ENCODE results near the gene ASAP2. TPM values are rescaled to one million over a fixed set of nuclear protein-coding genes. Genes with fewer than 3 reads are reported as not detected.

ASAP2 gene
- total RNA-seq, 1 experiment from 2014 or later, result 12.6 TPM

DNA sequence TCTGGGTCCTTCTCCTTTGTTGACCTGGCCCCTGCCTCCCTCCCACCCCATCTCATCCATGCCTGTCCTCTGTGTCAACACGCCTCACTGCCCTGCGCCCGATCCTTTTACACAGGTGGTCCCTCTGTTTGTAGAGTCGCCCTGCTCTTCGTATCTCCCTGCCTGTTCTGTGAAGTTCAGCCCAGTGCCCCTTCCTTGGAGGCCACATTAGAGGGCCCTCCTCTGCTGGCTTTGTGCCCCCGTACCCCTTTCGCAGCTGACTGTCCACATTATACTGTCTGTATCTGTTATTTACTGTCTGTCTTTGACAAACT is 25.5 kb downstream of the ASAP2 start:
- no peaks in the 10 kb centered on the region; the same call in 1 of the 2 replicates for H3K4me1 ChIP-seq (ENCODE audit: insufficient read depth, low read length)
- no peak overlapping the region for H2BK5ac ChIP-seq (ENCODE audit: insufficient read length, low read length)
- H3K9me3 Mint-ChIP-seq, result no peaks in the 10 kb centered on the region
- H4K20me1 ChIP-seq (ENCODE audit: control insufficient read depth, insufficient read depth, insufficient read length), result no peaks in the 10 kb centered on the region
- no CpG with 5 or more reads among the region's 7 CpGs for WGBS (ENCODE audit: extremely low coverage, insufficient read length, low lambda C conversion rate)
- H2BK120ac ChIP-seq (ENCODE audit: low read depth, low read length, poor library complexity, severe bottlenecking), result no peak overlapping the region
- no peak overlapping the region for H2BK15ac ChIP-seq (ENCODE audit: low read depth, low read length)
- 0 out of 2 replicates have a peak, but pooled peaks cover 2% of the 10 kb centered on the region for H3K79me2 ChIP-seq (ENCODE audit: insufficient read depth, low read length)
- no peak overlapping the region for H4K8ac ChIP-seq (replicated peaks; ENCODE audit: insufficient read length, low read depth, low read length)
- H3K27me3 Mint-ChIP-seq (ENCODE audit: low read depth), result no peaks in the 10 kb centered on the region
- H2BK20ac ChIP-seq (ENCODE audit: low read depth, low read length, poor library complexity, severe bottlenecking), result no peak overlapping the region
- H4K5ac ChIP-seq (ENCODE audit: insufficient read length, low read depth, low read length), result no peak overlapping the region
- no peaks in the 10 kb centered on the region for H3K9me3 ChIP-seq (ENCODE audit: control insufficient read depth, low read depth, low read length)
- no peak overlapping the region for H3K4ac ChIP-seq (ENCODE audit: low read depth, low read length)
- H4K91ac ChIP-seq (ENCODE audit: insufficient read length, low read depth, low read length), result no peak overlapping the region
- H3K18ac ChIP-seq (ENCODE audit: insufficient read length, low read depth, low read length), result no peak overlapping the region
- H3K4me2 ChIP-seq (ENCODE audit: insufficient read depth, insufficient read length, low read length), result no peak overlapping the region
- H2BK12ac ChIP-seq (ENCODE audit: insufficient read length, low read depth, low read length), result no peak overlapping the region
- TF ChIP-seq, protein P1, sequence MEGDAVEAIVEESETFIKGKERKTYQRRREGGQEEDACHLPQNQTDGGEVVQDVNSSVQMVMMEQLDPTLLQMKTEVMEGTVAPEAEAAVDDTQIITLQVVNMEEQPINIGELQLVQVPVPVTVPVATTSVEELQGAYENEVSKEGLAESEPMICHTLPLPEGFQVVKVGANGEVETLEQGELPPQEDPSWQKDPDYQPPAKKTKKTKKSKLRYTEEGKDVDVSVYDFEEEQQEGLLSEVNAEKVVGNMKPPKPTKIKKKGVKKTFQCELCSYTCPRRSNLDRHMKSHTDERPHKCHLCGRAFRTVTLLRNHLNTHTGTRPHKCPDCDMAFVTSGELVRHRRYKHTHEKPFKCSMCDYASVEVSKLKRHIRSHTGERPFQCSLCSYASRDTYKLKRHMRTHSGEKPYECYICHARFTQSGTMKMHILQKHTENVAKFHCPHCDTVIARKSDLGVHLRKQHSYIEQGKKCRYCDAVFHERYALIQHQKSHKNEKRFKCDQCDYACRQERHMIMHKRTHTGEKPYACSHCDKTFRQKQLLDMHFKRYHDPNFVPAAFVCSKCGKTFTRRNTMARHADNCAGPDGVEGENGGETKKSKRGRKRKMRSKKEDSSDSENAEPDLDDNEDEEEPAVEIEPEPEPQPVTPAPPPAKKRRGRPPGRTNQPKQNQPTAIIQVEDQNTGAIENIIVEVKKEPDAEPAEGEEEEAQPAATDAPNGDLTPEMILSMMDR (conservative IDR thresholded peaks at IDR 0.05), result no peak
- H2AK5ac ChIP-seq (ENCODE audit: insufficient read length, low read length), result no peak overlapping the region
- H3K56ac ChIP-seq (ENCODE audit: insufficient read length, low read depth, low read length), result no peak overlapping the region
- peak overlapping the region in 1 of 3 experiments; percentile 2; a peak in 1 of 7 replicates for H3K27ac Mint-ChIP-seq
- H3K23ac ChIP-seq (ENCODE audit: insufficient read length, low read depth, low read length), result no peak overlapping the region
- H3K36me3 Mint-ChIP-seq (ENCODE audit: insufficient read depth in 1 of 3, low read depth in 3 of 3), result no peaks in the 10 kb centered on the region
- H3K14ac ChIP-seq (ENCODE audit: insufficient read depth, low read length), result no peak overlapping the region; the same call in 1 of the 2 replicates
- H3K27ac ChIP-seq (ENCODE audit: insufficient read length, low read depth, low read length), result no peak overlapping the region
- no peaks in the 10 kb centered on the region for H3K79me1 ChIP-seq (ENCODE audit: insufficient read depth, low read depth, low read length, poor library complexity, severe bottlenecking)
- peak; percentile 14 for DNase-seq
- no peaks in the 10 kb centered on the region for H3K27me3 ChIP-seq (ENCODE audit: insufficient read depth, low read length)
- no peak overlapping the region for H3K9ac ChIP-seq (ENCODE audit: extremely low read depth, insufficient read length, low read length)
- peaks cover 45 to 46% of the 10 kb centered on the region in 2 experiments for H3K4me1 Mint-ChIP-seq
- no peak overlapping the region for H3T11ph ChIP-seq (ENCODE audit: low read length)
- H3K4me3 Mint-ChIP-seq, result no peak overlapping the region
- H3K23me2 ChIP-seq (ENCODE audit: insufficient read length, low read depth, low read length, poor library complexity, severe bottlenecking), result no peaks in the 10 kb centered on the region
- no peak overlapping the region for H2AFZ ChIP-seq (ENCODE audit: low read length)

Data from H9 (cell line).